Measurements from ENCODE around the gene SPRING1. TPM values are rescaled to one million over a fixed set of nuclear protein-coding genes. Genes with fewer than 3 reads are reported as not detected.

Gene SPRING1
- total and polyA plus RNA-seq, 7 donors, result 10.5 to 38.6 (median 16.7) TPM

GRCh38 chr12:116735084-116735483 lies 2.8 kb downstream of the SPRING1 start:
- no peak overlapping the region for H3K4me3 ChIP-seq
- intact Hi-C loops (cut with DNase I), result no loop called here
- TF ChIP-seq POLR2A (IDR thresholded peaks at IDR 0.05) (no peak), POLR2AphosphoS5 (IDR thresholded peaks at IDR 0.05) (no peak)
- no peaks in the 10 kb centered on the region for H3K9me3 ChIP-seq
- H3K4me1 ChIP-seq, result peaks cover 0 to 16% (median 11%) of the 10 kb centered on the region in 4 donors
- peaks cover 0 to 25% (median 0%) of the 10 kb centered on the region in 4 donors for H3K36me3 ChIP-seq
- H3K27me3 ChIP-seq, result no peaks in the 10 kb centered on the region
- WGBS, 2 donors, result 88 to 90% methylated on average over 10 of the region's 10 CpGs
- DNase-seq, result no peak
- H3K27ac ChIP-seq, result no peak overlapping the region

GRCh38 chr12:116734156-116734768 lies 3.6 kb downstream of the SPRING1 start:
- Histone ChIP-seq H3K4me1 (peaks cover 0 to 16% (median 11%) of the 10 kb centered on the region in 4 donors), H3K27me3 (no peaks in the 10 kb centered on the region), H3K4me3 (no peak overlapping the region), H3K27ac (no peak overlapping the region), H3K9me3 (no peaks in the 10 kb centered on the region), H3K36me3 (peaks cover 0 to 25% (median 0%) of the 10 kb centered on the region in 4 donors)
- DNase-seq, result no peak
- TF ChIP-seq, protein P1, sequence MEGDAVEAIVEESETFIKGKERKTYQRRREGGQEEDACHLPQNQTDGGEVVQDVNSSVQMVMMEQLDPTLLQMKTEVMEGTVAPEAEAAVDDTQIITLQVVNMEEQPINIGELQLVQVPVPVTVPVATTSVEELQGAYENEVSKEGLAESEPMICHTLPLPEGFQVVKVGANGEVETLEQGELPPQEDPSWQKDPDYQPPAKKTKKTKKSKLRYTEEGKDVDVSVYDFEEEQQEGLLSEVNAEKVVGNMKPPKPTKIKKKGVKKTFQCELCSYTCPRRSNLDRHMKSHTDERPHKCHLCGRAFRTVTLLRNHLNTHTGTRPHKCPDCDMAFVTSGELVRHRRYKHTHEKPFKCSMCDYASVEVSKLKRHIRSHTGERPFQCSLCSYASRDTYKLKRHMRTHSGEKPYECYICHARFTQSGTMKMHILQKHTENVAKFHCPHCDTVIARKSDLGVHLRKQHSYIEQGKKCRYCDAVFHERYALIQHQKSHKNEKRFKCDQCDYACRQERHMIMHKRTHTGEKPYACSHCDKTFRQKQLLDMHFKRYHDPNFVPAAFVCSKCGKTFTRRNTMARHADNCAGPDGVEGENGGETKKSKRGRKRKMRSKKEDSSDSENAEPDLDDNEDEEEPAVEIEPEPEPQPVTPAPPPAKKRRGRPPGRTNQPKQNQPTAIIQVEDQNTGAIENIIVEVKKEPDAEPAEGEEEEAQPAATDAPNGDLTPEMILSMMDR (IDR thresholded peaks at IDR 0.05), result no peak
- TF ChIP-seq EP300 (IDR thresholded peaks at IDR 0.05), result no peak
- TF ChIP-seq POLR2AphosphoS5 (IDR thresholded peaks at IDR 0.05), result no peak
- TF ChIP-seq POLR2A (IDR thresholded peaks at IDR 0.05), result no peak
- intact Hi-C loops (cut with DNase I), result no loop called here
- 93 to 95% methylated on average over 5 of the region's 5 CpGs for WGBS, 2 donors

DNA sequence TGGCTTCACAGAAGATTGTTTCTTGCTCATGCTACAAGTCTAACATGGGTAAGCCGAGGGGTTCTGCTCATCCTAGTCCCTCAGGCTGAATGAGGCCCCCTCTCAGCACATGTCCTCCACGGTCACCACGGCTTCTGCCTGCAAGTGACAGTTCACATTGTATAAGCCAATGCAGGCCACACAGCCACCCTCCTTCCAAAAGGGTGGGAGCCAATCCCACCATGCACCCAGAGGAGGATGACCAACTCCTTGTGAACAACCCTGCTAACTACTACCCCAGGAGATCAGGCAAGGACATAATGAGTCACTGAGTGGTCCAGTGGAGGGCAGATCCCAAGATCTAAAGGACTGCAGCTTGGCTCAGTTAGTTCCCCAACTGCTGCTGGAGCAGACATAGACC lies 6.1 kb downstream of the SPRING1 start:
- H3K4me1 ChIP-seq, result peaks cover 0 to 13% (median 7%) of the 10 kb centered on the region in 4 donors
- no peak overlapping the region for H3K4me3 ChIP-seq
- no peaks in the 10 kb centered on the region for H3K9me3 ChIP-seq
- 95 to 96% methylated on average over 3 of the region's 3 CpGs for WGBS, 2 donors
- H3K27me3 ChIP-seq, result no peaks in the 10 kb centered on the region
- TF ChIP-seq EP300 (IDR thresholded peaks at IDR 0.05) (no peak), POLR2AphosphoS5 (IDR thresholded peaks at IDR 0.05) (no peak), POLR2A (IDR thresholded peaks at IDR 0.05) (no peak)
- TF ChIP-seq, protein P1 (IDR thresholded peaks at IDR 0.05), result no peak
- DNase-seq, result no peak
- peaks cover 0 to 31% (median 0%) of the 10 kb centered on the region in 4 donors for H3K36me3 ChIP-seq
- intact Hi-C loops (cut with DNase I), result no loop called here
- no peak overlapping the region for H3K27ac ChIP-seq

DNA sequence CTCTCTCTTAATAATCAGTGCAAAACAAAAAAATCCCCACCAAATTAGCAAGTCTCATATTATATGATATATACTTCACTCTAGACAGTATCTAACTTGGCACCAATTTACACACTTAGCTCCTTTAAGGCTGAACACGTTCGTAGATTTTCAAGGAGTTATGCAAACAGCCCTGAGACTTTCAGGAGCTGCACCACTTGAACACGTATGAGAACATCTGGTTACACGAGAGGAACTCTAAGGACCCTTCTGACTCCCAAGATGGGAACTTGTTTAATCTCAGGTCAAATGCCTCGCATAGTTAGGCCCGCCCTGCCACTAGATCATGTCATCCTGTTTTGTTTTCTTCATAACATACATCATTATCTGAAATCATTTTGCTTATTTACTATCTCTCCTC lies 10.0 kb downstream of the SPRING1 start:
- no peak for DNase-seq
- intact Hi-C loops (cut with DNase I), result no loop called here
- TF ChIP-seq, protein P1 (IDR thresholded peaks at IDR 0.05), result no peak
- TF ChIP-seq POLR2A (IDR thresholded peaks at IDR 0.05), result no peak
- TF ChIP-seq EP300 (IDR thresholded peaks at IDR 0.05), result no peak
- no peak for TF ChIP-seq POLR2AphosphoS5 (IDR thresholded peaks at IDR 0.05)
- Histone ChIP-seq H3K27ac (no peak overlapping the region), H3K36me3 (peaks cover 0 to 10% (median under 1%) of the 10 kb centered on the region in 4 donors), H3K9me3 (no peaks in the 10 kb centered on the region), H3K4me1 (peaks cover 0 to 10% (median 4%) of the 10 kb centered on the region in 4 donors), H3K4me3 (no peak overlapping the region), H3K27me3 (no peaks in the 10 kb centered on the region)
- 65 to 68% methylated on average over 6 of the region's 6 CpGs for WGBS, 2 donors

- TF ChIP-seq POLR2A (IDR thresholded peaks at IDR 0.05) (no peak), EP300 (IDR thresholded peaks at IDR 0.05) (no peak), POLR2AphosphoS5 (IDR thresholded peaks at IDR 0.05) (no peak)
- TF ChIP-seq, protein P1 (IDR thresholded peaks at IDR 0.05), result no peak
- Histone ChIP-seq H3K4me3 (no peak overlapping the region), H3K27me3 (no peaks in the 10 kb centered on the region), H3K27ac (no peak overlapping the region), H3K9me3 (no peaks in the 10 kb centered on the region), H3K4me1 (peaks cover 0 to 10% (median 4%) of the 10 kb centered on the region in 4 donors), H3K36me3 (peaks cover 0 to 12% (median 5%) of the 10 kb centered on the region in 4 donors)
- intact Hi-C loops (cut with DNase I), result no loop called here
- no peak for DNase-seq
- WGBS, 2 donors, result 44 to 77% methylated on average over 3 of the region's 3 CpGs
Observed at GRCh38 chr12:116727261-116727660, 10.6 kb downstream of the SPRING1 start.

All from sigmoid colon (tissue), 7 donors.